Breast epithelium (tissue), 4 donors: ENCODE results near the gene CLPX. TPM values are rescaled to one million over a fixed set of nuclear protein-coding genes. Genes with fewer than 3 reads are reported as not detected.
A peak's percentile ranks its signal among the peaks of the same experiment; 100 is the strongest.

Experiments used
- DNase-seq, 2 donors: peaks; one replicate each; pipeline ENCODE4 v3.0.0-alpha.2; 2019; ENCODE audit warnings: low spot score in 2 of 2
- H3K27ac ChIP-seq, 2 donors: fragments of 200-600 bp; sonication (generic) in 1 of 2; one replicate each; pipeline ENCODE4 v1.5.1; 2016 to 2019; ENCODE audit warnings: mild to moderate bottlenecking in 1 of 2
- H3K27me3 ChIP-seq, 2 donors: fragments of 200-600 bp; sonication (generic) in 1 of 2; one replicate each; pipeline versions ENCODE4 v1.5.1 to v1.6.0; 2017 to 2019; ENCODE audit warnings: control low read depth in 1 of 2, mild to moderate bottlenecking in 1 of 2
- H3K36me3 ChIP-seq: fragments of 200-600 bp; one replicate; pipeline ENCODE4 v1.5.1; 2019
- H3K4me1 ChIP-seq, 2 donors: fragments of 200-600 bp; sonication (generic); one replicate each; pipeline ENCODE4 v1.5.1; 2016 to 2019; ENCODE audit warnings: control low read depth in 1 of 2
- H3K4me3 ChIP-seq, 3 donors: fragments of 200-600 bp; sonication (generic); 1 replicate in 2 of 3; 2 replicates in 1 of 3; pipeline ENCODE4 v1.5.1; 2016 to 2019; ENCODE audit warnings: mild to moderate bottlenecking in 3 of 3, moderate library complexity in 2 of 3
- H3K9me3 ChIP-seq, 2 donors: fragments of 200-600 bp; sonication (generic) in 1 of 2; one replicate each; pipeline ENCODE4 v1.5.1; 2016 to 2019; ENCODE audit warnings: control low read depth in 1 of 2
- CTCF ChIP-seq, 3 donors: fragments of 450-650 bp; IDR thresholded peaks; one replicate each; pipeline ENCODE4 v1.5.1; 2016 to 2017; ENCODE audit warnings: antibody characterized with exemption in 3 of 3, mild to moderate bottlenecking in 3 of 3, moderate library complexity in 3 of 3
- POLR2A ChIP-seq: fragments of 450-650 bp; IDR thresholded peaks from one replicate; pipeline ENCODE4 v1.6.1; 2016; ENCODE audit warnings: antibody characterized with exemption, mild to moderate bottlenecking, moderate library complexity
- POLR2AphosphoS5 ChIP-seq, 3 donors: sonication (generic); formaldehyde crosslinking; IDR thresholded peaks; one replicate each; pipeline ENCODE4 v1.6.1; 2017; ENCODE audit warnings: antibody characterized with exemption in 3 of 3
- intact Hi-C: fragments of 100-400 bp; cut with DNase I; formaldehyde crosslinking; loops from one replicate; pipeline ENCODE4 v1.15.1; 2023; ENCODE audit warnings: low total_unique reads
- total RNA-seq, 3 donors: library from RNA; depleted of rRNA; stranded (reverse); fragments of >200 nt; gene quantifications; one replicate each; pipeline ENCODE4 v1.1.0, GENCODE V29; 2016

Gene CLPX
- total RNA-seq, 3 donors from 2014 or later, result 47.5 to 71.9 (median 51.8) TPM

GRCh38 chr15:65215496-65215895 lies 30.4 kb upstream of the CLPX start:
- intact Hi-C loops, result no loop called here
- no peak for TF ChIP-seq CTCF (IDR thresholded peaks at IDR 0.05)
- no peak for TF ChIP-seq POLR2AphosphoS5 (IDR thresholded peaks at IDR 0.05)
- no peak for TF ChIP-seq POLR2A
- Histone ChIP-seq H3K27me3 (no peaks in the 10 kb centered on the region), H3K9me3 (no peaks in the 10 kb centered on the region), H3K4me3 (no peak overlapping the region), H3K27ac (no peak overlapping the region), H3K4me1 (peaks cover 0 to 7% of the 10 kb centered on the region in 2 donors), H3K36me3 (no peaks in the 10 kb centered on the region)
- no peak for DNase-seq

GRCh38 chr15:65214010-65214409 lies 28.9 kb upstream of the CLPX start:
- Histone ChIP-seq H3K9me3 (no peaks in the 10 kb centered on the region), H3K4me1 (peaks cover 0 to 7% of the 10 kb centered on the region in 2 donors), H3K27ac (no peak overlapping the region), H3K4me3 (no peak overlapping the region), H3K36me3 (no peaks in the 10 kb centered on the region), H3K27me3 (no peaks in the 10 kb centered on the region)
- intact Hi-C loops, result no loop called here
- no peak for DNase-seq
- TF ChIP-seq POLR2A, result no peak
- no peak for TF ChIP-seq CTCF (IDR thresholded peaks at IDR 0.05)

GRCh38 chr15:65213241-65213640 lies 28.1 kb upstream of the CLPX start:
- Histone ChIP-seq H3K4me1 (peaks cover 0 to 7% of the 10 kb centered on the region in 2 donors), H3K27ac (no peak overlapping the region), H3K36me3 (no peaks in the 10 kb centered on the region), H3K27me3 (no peaks in the 10 kb centered on the region), H3K4me3 (no peak overlapping the region), H3K9me3 (no peaks in the 10 kb centered on the region)
- intact Hi-C loops, result no loop called here
- TF ChIP-seq POLR2AphosphoS5 (IDR thresholded peaks at IDR 0.05) (no peak), POLR2A (no peak), CTCF (IDR thresholded peaks at IDR 0.05) (no peak)
- no peak for DNase-seq

- Histone ChIP-seq H3K27ac (peak overlapping the region; percentile 2 to 83), H3K9me3 (no peaks in the 10 kb centered on the region), H3K27me3 (no peaks in the 10 kb centered on the region), H3K4me3 (no peak overlapping the region), H3K4me1 (peaks cover 0 to 7% of the 10 kb centered on the region in 2 donors), H3K36me3 (no peaks in the 10 kb centered on the region)
- no peak for TF ChIP-seq CTCF (IDR thresholded peaks at IDR 0.05)
- TF ChIP-seq POLR2AphosphoS5 (IDR thresholded peaks at IDR 0.05), result no peak
- TF ChIP-seq POLR2A, result no peak
- no peak for DNase-seq
- intact Hi-C loops, result no loop called here
These were observed 27.0 kb upstream of the CLPX start for GRCh38 chr15:65212097-65212496.

- no peak for DNase-seq
- H3K27me3 ChIP-seq, result no peaks in the 10 kb centered on the region
- no peak for TF ChIP-seq POLR2A
- no peak for TF ChIP-seq POLR2AphosphoS5 (IDR thresholded peaks at IDR 0.05)
- no peak for TF ChIP-seq CTCF (IDR thresholded peaks at IDR 0.05)
- H3K9me3 ChIP-seq, result no peaks in the 10 kb centered on the region
- no peaks in the 10 kb centered on the region for H3K36me3 ChIP-seq
- H3K4me1 ChIP-seq, result peaks cover 0 to 7% of the 10 kb centered on the region in 2 donors
- H3K4me3 ChIP-seq, result peak overlapping the region in 1 of 3 donors; percentile 41
- peak overlapping the region; percentile 2 to 83 for H3K27ac ChIP-seq
- intact Hi-C loops, result no loop called here
These were observed 26.4 kb upstream of the CLPX start for GRCh38 chr15:65211482-65211982.
